Activated naive CD4-positive, alpha-beta T cell treated with anti-CD3 and anti-CD28 coated beads, Interleukin-2, amount 50 U/mL, for 72 hours (primary cell): ENCODE data around the gene DSG4. TPM values are rescaled to one million over a fixed set of nuclear protein-coding genes. Genes with fewer than 3 reads are reported as not detected.

Experiments
- total RNA-seq, 2 donors: library from RNA; stranded (reverse); gene quantifications; one replicate each; pipeline ENCODE4 v1.2.3, GENCODE V29; 2022

DSG4 gene
- total RNA-seq, 2 donors from 2014 or later, result not detected

Other genes starting within 250 kb of the DSG4 start
- gene DSC1, start 213.9 kb upstream of the DSG4 start, total RNA-seq, result under 1 TPM; 0.06 to 0.09 TPM
- not detected for gene DSG1, start 58.6 kb upstream of the DSG4 start, total RNA-seq
- gene DSG3, start 71.0 kb downstream of the DSG4 start, total RNA-seq, result not detected
- gene DSG2, start 121.4 kb downstream of the DSG4 start, total RNA-seq, result under 1 TPM; 0.23 to 0.82 TPM
- gene TTR, start 215.1 kb downstream of the DSG4 start, total RNA-seq, result not detected